ENCODE results near the gene LFNG. TPM values are rescaled to one million over a fixed set of nuclear protein-coding genes. Genes with fewer than 3 reads are reported as not detected.
A peak's percentile ranks its signal among the peaks of the same experiment; 100 is the strongest.

Gene LFNG
- total and polyA plus RNA-seq, 9 of the 15 experiments (the other 6 are each of a cell fraction or from before 2014, with no cell fraction given): 0.03 to 0.89 (median 0.25) TPM; not detected in 1

- TF ChIP-seq KDM4B (IDR thresholded peaks at IDR 0.05; ENCODE audit: borderline replicate concordance in 2 of 2, low read depth in 1 of 2): peak in 1 of 2 experiments; percentile 73; a peak in 1 of 4 replicates
- TF ChIP-seq ZNF224 (CRISPR knock-in tag; IDR thresholded peaks at IDR 0.05): no peak
- peak; percentile 87 for TF ChIP-seq FIP1L1 (IDR thresholded peaks at IDR 0.05; ENCODE audit: low read depth, low read length, poor library complexity, severe bottlenecking)
- TF ChIP-seq ZBTB33 (CRISPR knock-in tag; IDR thresholded peaks at IDR 0.05): no peak; the same call in 1 of the 2 replicates
- TF ChIP-seq E2F3 (CRISPR knock-in tag; IDR thresholded peaks at IDR 0.05): 0 out of 2 replicates have a peak, but pooled peaks have one; percentile 10
- peak; percentile 78 for TF ChIP-seq EP400 (IDR thresholded peaks at IDR 0.05)
- TF ChIP-seq ARID1B (IDR thresholded peaks at IDR 0.05): peak; percentile 22
- no peak for TF ChIP-seq RNF219 (CRISPR knock-in tag; IDR thresholded peaks at IDR 0.05)
- peak; percentile 82 for TF ChIP-seq ARID4B (CRISPR knock-in tag; IDR thresholded peaks at IDR 0.05)
- peak; percentile 71 for TF ChIP-seq SP1 (CRISPR knock-in tag; IDR thresholded peaks at IDR 0.05)
- TF ChIP-seq TCF7 (IDR thresholded peaks at IDR 0.05; ENCODE audit: borderline replicate concordance): no peak; the same call in 1 of the 2 replicates
- TF ChIP-seq GATAD2A (IDR thresholded peaks at IDR 0.05): peak; percentile 61; the same call in 1 of the 2 replicates
- peak; percentile 75; the same call in 1 of the 2 replicates for TF ChIP-seq ETV5 (CRISPR knock-in tag; IDR thresholded peaks at IDR 0.05; ENCODE audit: low read depth)
- TF ChIP-seq ASH1L (IDR thresholded peaks at IDR 0.05; ENCODE audit: borderline replicate concordance, low read depth, partially characterized antibody): peak; percentile 72
Observed at GRCh38 chr7:2555121-2556052, 35.8 kb downstream of the LFNG start, which contains the start of gene BRAT1 (continued).
